AG09309 (cell line): ENCODE data around the gene ZNF423.

ENCODE experiments used
- DNase-seq: peaks from one replicate; pipeline ENCODE4 v3.0.0-alpha.2; 2010; ENCODE audit warnings: low read depth
- H3K4me3 ChIP-seq: 2 replicates; pipeline ENCODE4 v1.5.1; 2011; ENCODE audit warnings: mild to moderate bottlenecking, low read depth, low read length, moderate library complexity; ENCODE audit not compliant: control insufficient read depth
- TF ChIP-seq, protein P1 (sequence below): IDR thresholded peaks from 2 replicates; pipeline ENCODE4 v1.5.1; 2011; ENCODE audit warnings: mild to moderate bottlenecking, low read depth, low read length, inconsistent platforms; ENCODE audit not compliant: insufficient read depth, control insufficient read depth; ENCODE audit errors: missing control alignments

ZNF423 gene

DNA sequence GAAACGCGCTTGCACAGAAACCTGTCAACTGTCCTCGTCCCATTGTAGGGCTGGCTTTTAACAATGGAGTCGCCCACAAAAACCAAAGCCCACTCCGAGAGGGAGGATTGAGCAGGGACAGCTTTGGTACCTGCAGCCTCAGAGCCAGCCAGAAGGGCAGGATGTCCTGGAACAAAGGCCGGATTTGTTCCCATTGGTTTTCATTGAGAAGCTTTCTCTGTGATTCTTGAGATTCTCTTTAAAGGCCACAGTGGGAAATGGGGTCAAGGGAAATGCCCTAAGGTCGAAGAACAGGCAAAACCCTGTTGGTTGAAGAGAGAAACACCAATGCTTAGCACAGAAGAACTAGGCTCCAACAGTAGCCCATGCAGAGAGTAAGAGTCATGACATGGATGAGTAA is 416.9 kb downstream of the ZNF423 start:
- no peak for DNase-seq
- TF ChIP-seq, protein P1, sequence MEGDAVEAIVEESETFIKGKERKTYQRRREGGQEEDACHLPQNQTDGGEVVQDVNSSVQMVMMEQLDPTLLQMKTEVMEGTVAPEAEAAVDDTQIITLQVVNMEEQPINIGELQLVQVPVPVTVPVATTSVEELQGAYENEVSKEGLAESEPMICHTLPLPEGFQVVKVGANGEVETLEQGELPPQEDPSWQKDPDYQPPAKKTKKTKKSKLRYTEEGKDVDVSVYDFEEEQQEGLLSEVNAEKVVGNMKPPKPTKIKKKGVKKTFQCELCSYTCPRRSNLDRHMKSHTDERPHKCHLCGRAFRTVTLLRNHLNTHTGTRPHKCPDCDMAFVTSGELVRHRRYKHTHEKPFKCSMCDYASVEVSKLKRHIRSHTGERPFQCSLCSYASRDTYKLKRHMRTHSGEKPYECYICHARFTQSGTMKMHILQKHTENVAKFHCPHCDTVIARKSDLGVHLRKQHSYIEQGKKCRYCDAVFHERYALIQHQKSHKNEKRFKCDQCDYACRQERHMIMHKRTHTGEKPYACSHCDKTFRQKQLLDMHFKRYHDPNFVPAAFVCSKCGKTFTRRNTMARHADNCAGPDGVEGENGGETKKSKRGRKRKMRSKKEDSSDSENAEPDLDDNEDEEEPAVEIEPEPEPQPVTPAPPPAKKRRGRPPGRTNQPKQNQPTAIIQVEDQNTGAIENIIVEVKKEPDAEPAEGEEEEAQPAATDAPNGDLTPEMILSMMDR: no peak
- H3K4me3 ChIP-seq: no peak overlapping the region
